Parathyroid adenoma (tissue), 2 donors: Measurements from ENCODE around the gene ECM2.

ENCODE experiments used
- H2AFZ ChIP-seq: fragments of 300-600 bp; sonication (generic); one replicate; pipeline ENCODE4 v1.7.0; 2017; ENCODE audit warnings: antibody characterized with exemption, mild to moderate bottlenecking
- H3K27ac ChIP-seq: fragments of 300-600 bp; sonication (generic); one replicate; pipeline ENCODE4 v1.7.0; 2017
- H3K27me3 ChIP-seq: fragments of 300-600 bp; sonication (generic); one replicate; pipeline ENCODE4 v1.7.0; 2017; ENCODE audit warnings: low read length; ENCODE audit not compliant: control insufficient read depth, insufficient read depth
- H3K36me3 ChIP-seq: fragments of 300-600 bp; sonication (generic); one replicate; pipeline ENCODE4 v1.7.0; 2017; ENCODE audit warnings: low read length; ENCODE audit not compliant: control insufficient read depth, insufficient read depth
- H3K4me1 ChIP-seq: fragments of 300-600 bp; sonication (generic); one replicate; pipeline ENCODE4 v1.7.0; 2017; ENCODE audit warnings: control low read depth
- H3K4me2 ChIP-seq: fragments of 300-600 bp; sonication (generic); one replicate; pipeline ENCODE4 v1.7.0; 2017; ENCODE audit warnings: low read length
- H3K4me3 ChIP-seq: fragments of 300-600 bp; sonication (generic); one replicate; pipeline ENCODE4 v1.7.0; 2017; ENCODE audit warnings: low read depth, low read length
- H3K79me2 ChIP-seq: fragments of 300-600 bp; sonication (generic); one replicate; pipeline ENCODE4 v1.7.0; 2017; ENCODE audit warnings: control low read depth
- H3K9ac ChIP-seq: fragments of 300-600 bp; sonication (generic); one replicate; pipeline ENCODE4 v1.7.0; 2017; ENCODE audit warnings: mild to moderate bottlenecking
- H3K9me3 ChIP-seq: fragments of 300-600 bp; sonication (generic); one replicate; pipeline ENCODE4 v1.7.0; 2017; ENCODE audit warnings: low read length; ENCODE audit not compliant: control insufficient read depth
- TF ChIP-seq, protein P1 (sequence below): fragments of 300-600 bp; sonication (generic); IDR thresholded peaks from one replicate; pipeline ENCODE4 v1.7.0; 2017; ENCODE audit warnings: antibody characterized with exemption, mild to moderate bottlenecking
- donor health status: primary hyperparathyroidism.

ECM2 gene

DNA sequence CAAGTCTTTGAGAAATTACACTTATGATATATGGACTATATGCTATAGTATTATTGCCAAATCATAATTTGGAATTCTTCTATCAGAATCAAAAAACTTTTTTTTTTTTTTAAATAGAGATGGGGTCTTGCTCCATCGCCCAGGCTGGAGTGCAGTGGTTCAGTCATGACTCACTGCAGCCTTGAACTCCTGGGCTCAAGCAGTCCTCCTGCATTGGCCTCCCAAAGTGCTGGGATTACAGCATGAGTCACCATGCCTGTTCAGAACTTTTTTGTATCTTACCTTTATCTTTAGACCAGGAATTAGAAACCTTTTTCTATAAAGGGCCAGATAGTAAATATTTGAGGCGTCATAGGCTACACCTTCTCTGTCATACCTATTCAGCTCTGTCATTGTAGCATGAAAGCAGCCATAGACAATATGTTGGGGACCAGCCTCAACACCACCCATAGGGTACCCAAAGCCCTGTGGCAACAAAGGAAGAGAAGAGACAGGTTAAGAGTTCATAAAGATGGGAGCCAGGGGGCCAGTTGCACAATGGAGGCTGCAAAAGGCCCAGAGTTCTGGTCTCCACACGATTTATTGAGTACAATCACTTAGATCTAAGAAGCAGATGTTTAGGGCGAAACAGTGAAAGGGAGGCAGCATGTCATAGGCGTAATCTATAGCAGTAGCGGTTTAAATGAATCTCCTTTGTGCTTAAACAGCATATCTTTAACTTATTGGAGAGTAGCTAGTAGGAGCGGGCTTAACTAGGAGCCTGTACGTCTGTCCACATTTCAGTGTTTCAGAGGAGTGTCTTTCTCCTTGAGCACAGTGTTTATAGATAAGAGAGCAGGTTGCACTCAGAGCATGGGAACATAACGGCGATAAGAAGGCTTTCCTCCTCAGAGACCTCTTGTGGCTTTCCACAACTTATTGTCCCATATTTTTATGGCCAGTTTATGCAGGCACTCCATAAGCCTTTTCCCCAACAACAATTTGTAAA is 12.5 kb downstream of the ECM2 start:
- Histone ChIP-seq H3K4me1 (no peaks in the 10 kb centered on the region), H3K9me3 (no peaks in the 10 kb centered on the region), H3K79me2 (no peaks in the 10 kb centered on the region), H3K4me2 (no peak overlapping the region), H3K27me3 (no peaks in the 10 kb centered on the region), H3K9ac (no peak overlapping the region), H3K36me3 (no peaks in the 10 kb centered on the region), H2AFZ (no peak overlapping the region), H3K27ac (no peak overlapping the region), H3K4me3 (no peak overlapping the region)
- TF ChIP-seq, protein P1, sequence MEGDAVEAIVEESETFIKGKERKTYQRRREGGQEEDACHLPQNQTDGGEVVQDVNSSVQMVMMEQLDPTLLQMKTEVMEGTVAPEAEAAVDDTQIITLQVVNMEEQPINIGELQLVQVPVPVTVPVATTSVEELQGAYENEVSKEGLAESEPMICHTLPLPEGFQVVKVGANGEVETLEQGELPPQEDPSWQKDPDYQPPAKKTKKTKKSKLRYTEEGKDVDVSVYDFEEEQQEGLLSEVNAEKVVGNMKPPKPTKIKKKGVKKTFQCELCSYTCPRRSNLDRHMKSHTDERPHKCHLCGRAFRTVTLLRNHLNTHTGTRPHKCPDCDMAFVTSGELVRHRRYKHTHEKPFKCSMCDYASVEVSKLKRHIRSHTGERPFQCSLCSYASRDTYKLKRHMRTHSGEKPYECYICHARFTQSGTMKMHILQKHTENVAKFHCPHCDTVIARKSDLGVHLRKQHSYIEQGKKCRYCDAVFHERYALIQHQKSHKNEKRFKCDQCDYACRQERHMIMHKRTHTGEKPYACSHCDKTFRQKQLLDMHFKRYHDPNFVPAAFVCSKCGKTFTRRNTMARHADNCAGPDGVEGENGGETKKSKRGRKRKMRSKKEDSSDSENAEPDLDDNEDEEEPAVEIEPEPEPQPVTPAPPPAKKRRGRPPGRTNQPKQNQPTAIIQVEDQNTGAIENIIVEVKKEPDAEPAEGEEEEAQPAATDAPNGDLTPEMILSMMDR: no peak

DNA sequence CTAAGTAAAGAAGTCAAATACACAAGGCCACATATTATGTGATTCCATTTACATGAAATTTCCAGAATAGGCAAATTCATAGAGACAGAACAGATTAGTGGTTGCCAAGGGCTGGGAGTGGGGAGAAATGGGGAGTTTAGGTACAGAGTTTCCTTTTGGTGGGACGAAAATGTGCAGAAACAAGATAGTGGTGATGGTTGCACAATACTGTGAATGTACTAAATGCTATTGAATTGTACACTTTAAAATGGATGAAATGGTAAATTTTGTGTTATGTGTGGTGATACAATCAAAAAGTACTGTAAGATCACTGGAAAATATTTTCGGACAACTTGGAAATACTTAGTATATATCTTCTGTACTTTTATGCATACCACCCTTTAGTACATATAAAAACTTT is 15.0 kb downstream of the ECM2 start:
- Histone ChIP-seq H2AFZ (no peak overlapping the region), H3K27ac (no peak overlapping the region), H3K9ac (no peak overlapping the region), H3K4me2 (no peak overlapping the region), H3K4me3 (no peak overlapping the region), H3K79me2 (no peaks in the 10 kb centered on the region), H3K27me3 (no peaks in the 10 kb centered on the region), H3K9me3 (no peaks in the 10 kb centered on the region), H3K36me3 (no peaks in the 10 kb centered on the region), H3K4me1 (no peaks in the 10 kb centered on the region)
- TF ChIP-seq, protein P1: no peak

DNA sequence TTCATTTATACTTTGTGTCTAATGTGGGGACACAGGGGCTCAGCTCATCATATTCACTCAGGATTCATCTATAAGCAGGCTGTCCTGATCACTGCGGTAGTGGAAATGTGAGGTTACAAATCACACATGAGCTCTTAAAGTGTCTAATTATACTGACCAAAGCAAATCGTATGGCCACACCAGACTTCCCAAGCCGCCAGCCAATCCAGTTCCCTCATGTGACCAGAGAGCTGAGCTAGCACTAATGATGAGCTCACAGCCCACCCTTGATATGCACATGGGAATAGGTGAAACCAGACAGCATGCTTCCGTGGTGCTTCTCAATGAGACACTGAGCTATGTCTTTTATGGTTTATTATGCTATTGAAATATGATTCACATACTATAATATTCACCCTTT is 17.6 kb downstream of the ECM2 start:
- Histone ChIP-seq H3K9ac (no peak overlapping the region), H3K27ac (no peak overlapping the region), H3K4me1 (no peaks in the 10 kb centered on the region), H3K4me3 (no peak overlapping the region), H3K9me3 (no peaks in the 10 kb centered on the region), H3K4me2 (no peak overlapping the region), H2AFZ (no peak overlapping the region), H3K27me3 (no peaks in the 10 kb centered on the region), H3K79me2 (no peaks in the 10 kb centered on the region), H3K36me3 (no peaks in the 10 kb centered on the region)
- TF ChIP-seq, protein P1: no peak

GRCh38 chr9:92517046-92517445 is 18.7 kb downstream of the ECM2 start:
- TF ChIP-seq, protein P1: no peak
- Histone ChIP-seq H3K79me2 (no peaks in the 10 kb centered on the region), H3K36me3 (no peaks in the 10 kb centered on the region), H3K4me2 (no peak overlapping the region), H3K27me3 (no peaks in the 10 kb centered on the region), H3K27ac (no peak overlapping the region), H3K9me3 (no peaks in the 10 kb centered on the region), H2AFZ (no peak overlapping the region), H3K9ac (no peak overlapping the region), H3K4me1 (no peaks in the 10 kb centered on the region), H3K4me3 (no peak overlapping the region)
